Stimulated activated naive CD8-positive, alpha-beta T cell treated with anti-CD3 and anti-CD28 coated beads, Interleukin-15, Interleukin-2, amounts not matched to agents 100 ng/mL and 50 ng/mL, for 24 hours (primary cell): Measurements from ENCODE around the gene OR2M5.

Experiments
- H3K27ac Mint-ChIP-seq: one replicate; pipeline ENCODE4 v1.8.0; 2021; ENCODE audit warnings: mild to moderate bottlenecking, mixed read lengths
- H3K27me3 Mint-ChIP-seq: one replicate; pipeline ENCODE4 v1.8.0; 2021; ENCODE audit warnings: mixed read lengths
- H3K36me3 Mint-ChIP-seq: one replicate; pipeline ENCODE4 v1.8.0; 2021; ENCODE audit warnings: low read depth, mixed read lengths
- H3K4me1 Mint-ChIP-seq: one replicate; pipeline ENCODE4 v1.8.0; 2021; ENCODE audit warnings: low read depth, mixed read lengths
- H3K4me3 Mint-ChIP-seq: one replicate; pipeline ENCODE4 v1.8.0; 2021; ENCODE audit warnings: mild to moderate bottlenecking, mixed read lengths
- H3K9me3 Mint-ChIP-seq: one replicate; pipeline ENCODE4 v1.8.0; 2021; ENCODE audit warnings: mixed read lengths

Gene OR2M5

DNA sequence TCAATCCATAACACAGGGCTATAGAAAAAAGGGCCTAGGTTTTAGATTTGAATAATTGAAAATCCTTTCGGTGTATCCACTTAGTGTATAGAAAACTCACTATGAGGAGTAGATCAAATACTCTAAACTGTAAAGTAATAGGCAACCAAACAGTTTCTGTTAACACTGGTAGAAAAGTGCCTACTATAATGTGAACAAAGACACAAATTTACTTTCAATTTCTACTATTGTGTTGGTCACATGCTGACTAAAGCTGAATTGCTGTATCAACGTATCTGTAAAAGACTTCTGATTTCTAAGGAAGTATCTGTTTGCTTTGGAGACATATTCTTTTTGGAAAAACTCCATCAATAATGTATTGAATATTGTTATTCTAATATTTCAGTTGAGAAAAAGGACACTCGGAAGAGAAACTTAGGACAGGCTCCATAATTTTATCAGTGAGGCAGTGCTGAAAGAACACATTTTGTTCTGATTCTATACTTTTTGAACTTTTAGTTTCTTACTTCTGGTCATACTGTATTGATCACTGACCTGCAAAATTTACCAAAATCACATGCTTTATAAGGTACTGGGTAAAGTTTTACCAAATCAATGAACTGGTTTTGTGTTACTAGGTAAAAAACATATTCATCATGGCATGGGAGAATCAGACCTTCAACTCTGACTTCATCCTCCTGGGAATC lies at the start of gene OR2M5:
Gene OR2M5, plus strand, starts transcription at position 636 of the 686 bp plus-strand sequence. Its CDS starts 0 bp downstream, at position 636.
- H3K27ac Mint-ChIP-seq = no peak within 1 kb of the TSS
- H3K36me3 Mint-ChIP-seq = no peaks in the 10 kb centered on the region
- no peaks in the 10 kb centered on the region for H3K27me3 Mint-ChIP-seq
- peaks cover 24% of the 10 kb centered on the region for H3K9me3 Mint-ChIP-seq
- H3K4me3 Mint-ChIP-seq = no peak within 1 kb of the TSS
- no peaks in the 10 kb centered on the region for H3K4me1 Mint-ChIP-seq

DNA sequence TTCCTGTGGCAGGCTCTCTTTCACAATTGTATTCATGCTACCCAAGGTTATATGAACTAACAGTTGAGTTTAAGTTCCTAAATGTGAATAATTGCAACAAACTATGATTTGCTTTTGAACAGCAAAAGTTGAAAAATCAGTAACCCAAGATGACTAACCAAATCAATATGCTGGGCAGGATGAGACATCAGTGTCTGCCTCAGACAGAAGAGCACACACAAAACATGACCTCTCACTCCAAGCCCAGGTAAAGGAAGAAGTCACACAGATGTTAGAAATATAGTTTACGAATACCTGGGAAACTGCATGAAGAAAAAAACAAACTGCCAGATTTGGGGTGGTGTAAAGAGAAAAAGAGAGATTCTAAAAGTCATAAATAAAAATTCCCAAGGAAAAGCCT lies 46.4 kb upstream of the OR2M5 start:
- Mint-ChIP-seq H3K27ac (no peak overlapping the region), H3K27me3 (no peaks in the 10 kb centered on the region), H3K4me1 (no peaks in the 10 kb centered on the region), H3K36me3 (no peaks in the 10 kb centered on the region), H3K9me3 (peaks cover 10% of the 10 kb centered on the region), H3K4me3 (no peak overlapping the region)

GRCh38 chr1:248102847-248103246 lies 42.1 kb upstream of the OR2M5 start:
- H3K4me3 Mint-ChIP-seq = no peak overlapping the region
- peaks cover 11% of the 10 kb centered on the region for H3K9me3 Mint-ChIP-seq
- H3K36me3 Mint-ChIP-seq = no peaks in the 10 kb centered on the region
- no peak overlapping the region for H3K27ac Mint-ChIP-seq
- H3K4me1 Mint-ChIP-seq = no peaks in the 10 kb centered on the region
- H3K27me3 Mint-ChIP-seq = no peaks in the 10 kb centered on the region

DNA sequence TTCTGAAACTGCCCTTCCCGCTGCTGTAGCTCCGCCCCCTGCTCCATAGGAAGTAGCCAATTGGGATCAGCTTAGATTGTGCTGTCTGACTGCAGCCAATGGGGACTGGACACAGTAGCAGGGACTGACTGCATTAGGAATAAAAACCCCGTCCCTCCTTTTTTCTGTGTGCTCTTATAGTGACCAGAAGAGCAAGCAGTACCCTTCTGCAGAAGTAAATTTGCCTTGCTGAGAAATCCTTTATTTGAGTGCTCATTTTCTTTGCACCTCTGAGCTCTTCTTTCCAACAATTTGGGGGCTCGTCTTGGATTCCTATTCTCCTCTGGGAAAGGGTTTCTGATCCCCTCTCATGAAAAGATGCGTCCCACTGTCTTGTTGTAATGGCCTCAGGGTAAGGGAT lies 33.8 kb upstream of the OR2M5 start:
- Mint-ChIP-seq H3K4me1 (no peaks in the 10 kb centered on the region), H3K9me3 (peaks cover 27% of the 10 kb centered on the region), H3K27ac (no peak overlapping the region), H3K36me3 (peaks cover 4% of the 10 kb centered on the region), H3K27me3 (no peaks in the 10 kb centered on the region), H3K4me3 (no peak overlapping the region)

- no peaks in the 10 kb centered on the region for H3K27me3 Mint-ChIP-seq
- peaks cover 20% of the 10 kb centered on the region for H3K9me3 Mint-ChIP-seq
- no peak overlapping the region for H3K27ac Mint-ChIP-seq
- peaks cover 4% of the 10 kb centered on the region for H3K36me3 Mint-ChIP-seq
- H3K4me1 Mint-ChIP-seq = no peaks in the 10 kb centered on the region
- no peak overlapping the region for H3K4me3 Mint-ChIP-seq
Measured at GRCh38 chr1:248114890-248115289, 30.1 kb upstream of the OR2M5 start.

DNA sequence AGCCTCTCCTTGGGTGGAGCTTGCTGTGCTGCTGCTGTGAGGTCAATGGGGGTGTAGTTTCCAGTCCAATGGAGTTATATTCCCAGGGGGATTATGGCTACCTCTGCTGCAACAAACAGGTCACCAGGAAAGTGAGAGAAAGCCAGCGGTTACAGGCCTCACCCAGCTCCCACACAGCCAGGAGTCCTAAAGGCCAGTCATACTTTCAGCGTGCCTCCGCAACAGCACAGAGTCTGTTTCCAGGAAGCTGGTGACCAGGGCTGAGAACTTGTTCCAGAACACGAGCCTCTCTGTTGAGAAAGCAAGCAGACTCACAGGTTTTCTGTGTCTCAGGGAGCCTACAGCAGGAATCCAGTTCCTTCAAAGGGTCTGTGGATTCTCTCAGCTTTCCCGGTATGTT lies 17.3 kb upstream of the OR2M5 start:
- H3K4me3 Mint-ChIP-seq = no peak overlapping the region
- H3K9me3 Mint-ChIP-seq = peaks cover 14% of the 10 kb centered on the region
- H3K4me1 Mint-ChIP-seq = no peaks in the 10 kb centered on the region
- no peak overlapping the region for H3K27ac Mint-ChIP-seq
- H3K27me3 Mint-ChIP-seq = no peaks in the 10 kb centered on the region
- no peaks in the 10 kb centered on the region for H3K36me3 Mint-ChIP-seq

GRCh38 chr1:248136811-248137210 lies 8.1 kb upstream of the OR2M5 start:
- Mint-ChIP-seq H3K27ac (no peak overlapping the region), H3K4me3 (no peak overlapping the region), H3K27me3 (no peaks in the 10 kb centered on the region), H3K4me1 (no peaks in the 10 kb centered on the region), H3K36me3 (no peaks in the 10 kb centered on the region), H3K9me3 (peaks cover 4% of the 10 kb centered on the region)

GRCh38 chr1:248140846-248141245 lies 4.1 kb upstream of the OR2M5 start:
- Mint-ChIP-seq H3K4me3 (no peak overlapping the region), H3K4me1 (no peaks in the 10 kb centered on the region), H3K27me3 (no peaks in the 10 kb centered on the region), H3K9me3 (peaks cover 7% of the 10 kb centered on the region), H3K36me3 (no peaks in the 10 kb centered on the region), H3K27ac (no peak overlapping the region)

GRCh38 chr1:248143311-248143710 lies 1.6 kb upstream of the OR2M5 start:
- Mint-ChIP-seq H3K4me1 (no peaks in the 10 kb centered on the region), H3K4me3 (no peak overlapping the region), H3K9me3 (peaks cover 18% of the 10 kb centered on the region), H3K27ac (no peak overlapping the region), H3K36me3 (no peaks in the 10 kb centered on the region), H3K27me3 (no peaks in the 10 kb centered on the region)

DNA sequence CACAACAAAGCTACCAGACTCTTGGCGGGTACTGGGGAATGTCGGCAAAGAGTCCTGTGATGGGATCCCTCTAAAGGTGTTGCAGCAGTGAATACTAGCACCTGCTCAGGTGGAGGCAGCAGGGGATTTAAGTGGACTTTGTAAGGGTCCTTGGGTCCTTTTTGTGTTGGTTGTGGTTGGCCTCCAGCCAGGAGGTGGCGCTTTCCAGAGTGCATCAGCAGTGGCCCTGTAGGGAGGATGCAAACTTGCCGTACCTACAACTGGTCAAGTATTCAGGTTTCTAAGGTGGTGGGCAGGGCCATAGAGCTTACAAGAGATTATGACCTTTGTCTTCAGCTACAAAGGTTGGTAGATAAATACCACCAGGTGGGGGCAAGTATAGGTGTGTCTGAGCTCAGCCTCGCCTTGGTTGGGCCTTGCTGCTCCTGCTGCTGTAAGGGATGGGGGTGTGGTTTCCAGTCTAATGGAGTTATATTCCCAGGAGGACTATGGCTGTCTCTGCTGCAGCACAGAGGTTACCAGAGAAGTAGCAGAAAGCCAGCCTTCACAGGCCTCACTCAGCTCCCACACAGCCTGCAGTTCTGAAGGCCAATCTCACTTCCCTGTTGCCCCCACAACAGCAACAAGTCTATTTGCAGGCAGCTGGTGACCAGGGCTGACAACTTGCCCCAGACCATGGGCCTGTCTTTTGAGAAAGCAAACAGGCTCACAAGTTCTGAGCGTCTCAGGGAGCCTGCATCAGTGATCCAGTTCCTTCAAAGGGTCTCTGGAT lies 7.3 kb downstream of the OR2M5 start:
- no peak overlapping the region for H3K27ac Mint-ChIP-seq
- H3K36me3 Mint-ChIP-seq = no peaks in the 10 kb centered on the region
- no peaks in the 10 kb centered on the region for H3K4me1 Mint-ChIP-seq
- no peaks in the 10 kb centered on the region for H3K27me3 Mint-ChIP-seq
- peaks cover 16% of the 10 kb centered on the region for H3K9me3 Mint-ChIP-seq
- no peak overlapping the region for H3K4me3 Mint-ChIP-seq

DNA sequence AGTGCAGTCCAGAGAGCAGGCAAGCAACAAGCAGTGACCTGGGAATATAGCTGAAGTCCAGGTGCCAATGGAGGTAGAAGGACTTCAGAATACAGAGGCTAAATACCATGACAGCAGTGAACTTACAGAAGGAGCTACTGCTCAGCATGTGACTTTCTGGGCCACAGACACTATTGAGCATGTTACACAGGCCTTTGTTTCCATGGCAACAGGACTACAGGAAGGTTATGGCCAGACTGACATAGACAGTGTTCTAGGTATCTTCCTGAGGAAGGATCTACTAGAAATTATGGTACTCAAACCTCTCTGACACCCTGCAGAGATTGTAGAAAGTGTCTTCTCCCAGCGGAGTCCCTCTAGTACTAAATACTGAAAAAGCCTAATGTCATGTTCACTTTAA lies 11.0 kb downstream of the OR2M5 start:
- no peaks in the 10 kb centered on the region for H3K27me3 Mint-ChIP-seq
- no peaks in the 10 kb centered on the region for H3K4me1 Mint-ChIP-seq
- H3K36me3 Mint-ChIP-seq = no peaks in the 10 kb centered on the region
- H3K4me3 Mint-ChIP-seq = no peak overlapping the region
- no peaks in the 10 kb centered on the region for H3K9me3 Mint-ChIP-seq
- H3K27ac Mint-ChIP-seq = no peak overlapping the region

GRCh38 chr1:248158758-248159157 lies 13.8 kb downstream of the OR2M5 start:
- no peak overlapping the region for H3K27ac Mint-ChIP-seq
- no peaks in the 10 kb centered on the region for H3K27me3 Mint-ChIP-seq
- no peaks in the 10 kb centered on the region for H3K9me3 Mint-ChIP-seq
- no peak overlapping the region for H3K4me3 Mint-ChIP-seq
- no peaks in the 10 kb centered on the region for H3K4me1 Mint-ChIP-seq
- no peaks in the 10 kb centered on the region for H3K36me3 Mint-ChIP-seq

GRCh38 chr1:248164031-248164430 lies 19.1 kb downstream of the OR2M5 start:
- H3K4me3 Mint-ChIP-seq = no peak overlapping the region
- no peaks in the 10 kb centered on the region for H3K36me3 Mint-ChIP-seq
- H3K27ac Mint-ChIP-seq = no peak overlapping the region
- H3K4me1 Mint-ChIP-seq = no peaks in the 10 kb centered on the region
- no peaks in the 10 kb centered on the region for H3K9me3 Mint-ChIP-seq
- no peaks in the 10 kb centered on the region for H3K27me3 Mint-ChIP-seq

DNA sequence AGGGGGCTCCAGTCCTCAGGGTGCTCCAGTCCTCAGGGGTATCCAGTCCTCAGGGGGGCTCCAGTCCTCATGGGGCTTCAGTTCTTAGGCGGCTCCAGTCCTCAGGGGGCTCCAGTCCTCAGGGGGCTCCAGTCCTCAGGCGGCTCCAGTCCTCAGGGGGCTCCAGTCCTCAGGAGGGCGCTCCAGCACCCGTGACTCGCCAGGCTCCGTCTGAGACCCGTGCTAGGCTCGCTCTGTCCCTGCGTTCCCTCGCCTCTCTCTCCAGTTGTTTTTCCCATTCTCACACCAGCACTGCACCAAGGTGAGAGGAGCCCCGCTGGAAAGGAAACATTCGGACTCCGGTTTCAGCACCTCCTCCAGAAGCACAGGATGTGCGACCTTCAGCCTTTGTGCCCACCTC lies 20.2 kb downstream of the OR2M5 start:
- H3K4me1 Mint-ChIP-seq = no peaks in the 10 kb centered on the region
- H3K9me3 Mint-ChIP-seq = no peaks in the 10 kb centered on the region
- no peak overlapping the region for H3K4me3 Mint-ChIP-seq
- H3K36me3 Mint-ChIP-seq = no peaks in the 10 kb centered on the region
- H3K27me3 Mint-ChIP-seq = no peaks in the 10 kb centered on the region
- H3K27ac Mint-ChIP-seq = no peak overlapping the region

GRCh38 chr1:248174521-248174920 lies 29.6 kb downstream of the OR2M5 start, which contains the start of gene OR2M2:
TSS of gene OR2M2 (plus strand) at chr1:248174821. CDS start at chr1:248179986, 5,165 bp downstream.
- Mint-ChIP-seq H3K27me3 (no peaks in the 10 kb centered on the region), H3K36me3 (no peaks in the 10 kb centered on the region), H3K4me3 (no peak within 1 kb of the TSS), H3K27ac (no peak within 1 kb of the TSS), H3K9me3 (no peaks in the 10 kb centered on the region), H3K4me1 (no peaks in the 10 kb centered on the region)
